IMR-90 (cell line): ENCODE results near the gene DIABLO. TPM values are rescaled to one million over a fixed set of nuclear protein-coding genes. Genes with fewer than 3 reads are reported as not detected.

Experiments used
- ATAC-seq: fragments of 200-7000 bp; cut with Tn5 transposase; 2 replicates; pipeline ENCODE4 v1.9.1; 2020; ENCODE audit warnings: low read depth, mild to moderate bottlenecking, moderate library complexity
- BruUV-seq: library from RNA; stranded (reverse); fragments of 400-500 nt; replicated peaks from 2 replicates; lab custom pipeline; 2021; lab: Mats Ljungman, UMichigan
- CTCF ChIA-PET: fragments of 300-600 bp; formaldehyde crosslinking; extraction: SDS; loops from one replicate; lab custom pipeline; 2021; ENCODE audit warnings: antibody characterized with exemption; lab: Yijun Ruan, JAX
- POLR2A ChIA-PET: fragments of 300-600 bp; sonication (Branson Sonifier 250); formaldehyde crosslinking; loops from one replicate; lab custom pipeline; 2022; ENCODE audit warnings: antibody characterized with exemption; ENCODE audit not compliant: unreplicated experiment; lab: Charles Lee
- DNase-seq: peaks from one replicate; pipeline ENCODE4 v3.0.0; 2013
- H2AFZ ChIP-seq: replicated peaks from 2 replicates; pipeline ENCODE3; 2013; ENCODE audit warnings: low read length, mild to moderate bottlenecking; ENCODE audit not compliant: poor library complexity
- H2AK5ac ChIP-seq: 2 replicates; pipeline ENCODE4 v1.6.1; 2013; ENCODE audit warnings: low read depth, low read length, inconsistent platforms
- H2AK9ac ChIP-seq: replicated peaks from 2 replicates; pipeline ENCODE3; 2013; ENCODE audit warnings: mild to moderate bottlenecking, low read depth, low read length, moderate library complexity; ENCODE audit not compliant: poor library complexity
- H2BK120ac ChIP-seq: 2 replicates; pipeline ENCODE4 v1.6.1; 2013; ENCODE audit warnings: low read depth, low read length, inconsistent platforms
- H2BK15ac ChIP-seq: 3 replicates; pipeline ENCODE4 v1.6.1; 2013; ENCODE audit warnings: low read depth, low read length, inconsistent platforms
- H2BK20ac ChIP-seq: 2 replicates; pipeline ENCODE4 v1.6.1; 2013; ENCODE audit warnings: low read depth, mild to moderate bottlenecking, inconsistent platforms, low read length, moderate library complexity
- H2BK5ac ChIP-seq: 2 replicates; pipeline ENCODE4 v1.6.1; 2013; ENCODE audit warnings: mild to moderate bottlenecking, low read depth, low read length, inconsistent platforms; ENCODE audit not compliant: poor library complexity, severe bottlenecking
- H3K14ac ChIP-seq: replicated peaks from 2 replicates; pipeline ENCODE4 v1.6.1; 2013; ENCODE audit warnings: low read depth, low read length, inconsistent platforms
- H3K18ac ChIP-seq: 2 replicates; pipeline ENCODE4 v1.6.1; 2013; ENCODE audit warnings: low read depth, low read length, control low read depth
- H3K23ac ChIP-seq: 2 replicates; pipeline ENCODE4 v1.6.1; 2013; ENCODE audit warnings: low read depth, low read length, inconsistent platforms
- H3K27ac ChIP-seq: 2 replicates; pipeline ENCODE4 v1.5.1; 2013; ENCODE audit warnings: mild to moderate bottlenecking, control low read depth, low read length; ENCODE audit not compliant: insufficient read depth
- H3K27me3 ChIP-seq: 2 replicates; pipeline ENCODE4 v1.6.1; 2013; ENCODE audit warnings: low read length; ENCODE audit not compliant: control insufficient read depth, insufficient read depth
- H3K36me3 ChIP-seq: 2 replicates; pipeline ENCODE4 v1.6.1; 2013; ENCODE audit warnings: low read length, mixed read lengths; ENCODE audit not compliant: control insufficient read depth, insufficient read depth
- H3K4ac ChIP-seq: 2 replicates; pipeline ENCODE4 v1.6.1; 2013; ENCODE audit warnings: low read depth, low read length, inconsistent platforms
- H3K4me1 ChIP-seq: 2 replicates; pipeline ENCODE4 v1.6.1; 2013; ENCODE audit warnings: low read length, mixed read lengths; ENCODE audit not compliant: control insufficient read depth, insufficient read depth
- H3K4me2 ChIP-seq: 2 replicates; pipeline ENCODE4 v1.6.1; 2013; ENCODE audit warnings: low read depth, mild to moderate bottlenecking, control low read depth, low read length, moderate library complexity
- H3K4me3 ChIP-seq: 2 replicates; pipeline ENCODE4 v1.5.1; 2013; ENCODE audit warnings: low read depth, mild to moderate bottlenecking, control low read depth, low read length, moderate library complexity; ENCODE audit not compliant: insufficient read depth
- H3K56ac ChIP-seq: 2 replicates; pipeline ENCODE4 v1.6.1; 2013; ENCODE audit warnings: low read length, inconsistent platforms; ENCODE audit not compliant: insufficient read depth; ENCODE audit errors: extremely low read depth
- H3K79me1 ChIP-seq, 2 experiments: 2 replicates each; pipeline ENCODE4 v1.6.1; 2013; ENCODE audit warnings: low read length in 2 of 2, inconsistent platforms in 1 of 2, low read depth in 1 of 2
- H3K9ac ChIP-seq: 2 replicates; pipeline ENCODE4 v1.6.1; 2013; ENCODE audit warnings: low read depth, low read length, control low read depth
- H3K9me1 ChIP-seq: 2 replicates; pipeline ENCODE4 v1.6.1; 2013; ENCODE audit warnings: low read length, inconsistent platforms; ENCODE audit not compliant: insufficient read depth
- H3K9me3 ChIP-seq: 2 replicates; pipeline ENCODE4 v1.6.1; 2013; ENCODE audit warnings: low read length; ENCODE audit not compliant: control insufficient read depth, insufficient read depth
- H4K20me1 ChIP-seq: 2 replicates; pipeline ENCODE4 v1.6.1; 2013; ENCODE audit warnings: low read length, inconsistent platforms; ENCODE audit not compliant: insufficient read depth
- H4K5ac ChIP-seq: 2 replicates; pipeline ENCODE4 v1.6.1; 2013; ENCODE audit warnings: mild to moderate bottlenecking, low read depth, low read length, control low read depth
- H4K8ac ChIP-seq, 2 experiments: 2 replicates each; pipeline ENCODE4 v1.6.1; 2013; ENCODE audit warnings: low read depth in 2 of 2, low read length in 2 of 2, control low read depth in 1 of 2, inconsistent platforms in 1 of 2
- H4K91ac ChIP-seq: 2 replicates; pipeline ENCODE4 v1.6.1; 2013; ENCODE audit warnings: low read depth, low read length, inconsistent platforms; ENCODE audit not compliant: insufficient read depth
- BHLHE40 ChIP-seq: fragments of 150-350 bp; IDR thresholded peaks from 2 replicates; pipeline ENCODE4 v1.6.1; 2016; ENCODE audit warnings: mild to moderate bottlenecking, low read depth, low read length
- CEBPB ChIP-seq: IDR thresholded peaks from 2 replicates; pipeline ENCODE4 v1.6.1; 2012; ENCODE audit warnings: low read depth, low read length, improper control_type of control experiment
- CHD1 ChIP-seq: IDR thresholded peaks from 2 replicates; pipeline ENCODE4 v1.6.1; 2012; ENCODE audit warnings: low read depth, low read length, improper control_type of control experiment
- FOS ChIP-seq: fragments of 150-350 bp; IDR thresholded peaks from 2 replicates; pipeline ENCODE4 v1.6.1; 2016; ENCODE audit warnings: low read depth, low read length
- MAFK ChIP-seq: IDR thresholded peaks from 2 replicates; pipeline ENCODE4 v1.6.1; 2012; ENCODE audit warnings: low read depth, low read length, improper control_type of control experiment
- MAZ ChIP-seq: IDR thresholded peaks from 2 replicates; pipeline ENCODE4 v1.6.1; 2012; ENCODE audit warnings: low read depth, mild to moderate bottlenecking, low read length, improper control_type of control experiment, moderate library complexity, borderline replicate concordance
- MXI1 ChIP-seq: IDR thresholded peaks from 2 replicates; pipeline ENCODE4 v1.6.1; 2012; ENCODE audit warnings: low read depth, mild to moderate bottlenecking, low read length, moderate library complexity, borderline replicate concordance
- NFE2L2 ChIP-seq: fragments of 150-350 bp; IDR thresholded peaks from 2 replicates; pipeline ENCODE4 v1.6.1; 2016; ENCODE audit warnings: low read depth, mild to moderate bottlenecking, low read length
- POLR2A ChIP-seq: IDR thresholded peaks from 2 replicates; pipeline ENCODE4 v1.6.1; 2012; ENCODE audit warnings: mild to moderate bottlenecking, low read depth, low read length
- RAD21 ChIP-seq: IDR thresholded peaks from 2 replicates; pipeline ENCODE4 v1.6.1; 2012; ENCODE audit warnings: low read length, improper control_type of control experiment
- RCOR1 ChIP-seq: IDR thresholded peaks from 2 replicates; pipeline ENCODE4 v1.6.1; 2012; ENCODE audit warnings: mild to moderate bottlenecking, low read length, improper control_type of control experiment; ENCODE audit not compliant: insufficient replicate concordance
- RFX5 ChIP-seq: IDR thresholded peaks from 2 replicates; pipeline ENCODE4 v1.8.0; 2012; ENCODE audit warnings: low read depth, mild to moderate bottlenecking, low read length, moderate library complexity
- SMC3 ChIP-seq: fragments of 150-350 bp; IDR thresholded peaks from 2 replicates; pipeline ENCODE4 v1.6.1; 2016; ENCODE audit warnings: low read depth, mild to moderate bottlenecking, antibody characterized with exemption, low read length, moderate library complexity
- WGBS, 2 experiments: methylation state at CpG; one replicate each; pipeline versions ENCODE4 v1.1.5 to v1.1.7; 2013; ENCODE audit warnings: missing lambda C conversion rate in 2 of 2; ENCODE audit not compliant: insufficient read length in 1 of 2; ENCODE audit errors: extremely low coverage in 2 of 2; 5-methylcytosine and 5-hydroxymethylcytosine counted together
- dilution Hi-C: fragments of 300-500 bp; cut with HindIII; formaldehyde crosslinking; loops from one replicate; pipeline ENCODE4 v1.14.3; 2018; ENCODE audit warnings: low sequenced_read_pairs; ENCODE audit not compliant: unreplicated experiment
- in situ Hi-C: fragments of 300-500 bp; cut with MboI; formaldehyde crosslinking; loops from 3 replicates; pipeline ENCODE4 v1.14.3; 2019; ENCODE audit warnings: low sequenced_read_pairs, inconsistent platforms, mixed read lengths
- intact Hi-C: fragments of 100-400 bp; cut with micrococcal nuclease; formaldehyde crosslinking; loops from 2 replicates; pipeline ENCODE4 v1.10.0; 2022
- polyA plus RNA-seq, 3 experiments: library from polyadenylated mRNA; depleted of rRNA; stranded (reverse); fragments of >200 nt; gene quantifications; 2 replicates each; pipeline ENCODE4 v1.2.3, GENCODE V29; 2012; ENCODE audit warnings: low replicate concordance in 1 of 3
- total RNA-seq: library from RNA; depleted of rRNA; stranded (reverse); fragments of >200 nt; gene quantifications from 2 replicates; pipeline ENCODE4 v1.2.3, GENCODE V29; 2012
- TF ChIP-seq, protein P1 (sequence below): conservative IDR thresholded peaks from 2 replicates; pipeline ENCODE4 v1.5.1; 2012; ENCODE audit warnings: mild to moderate bottlenecking, low read depth, low read length, improper control_type of control experiment
- TF ChIP-seq, protein P2 (sequence below): fragments of 150-350 bp; IDR thresholded peaks from 2 replicates; pipeline ENCODE4 v1.6.1; 2017; ENCODE audit warnings: mild to moderate bottlenecking, antibody characterized with exemption, low read length, low read depth
- TF ChIP-seq, protein P3 (sequence below): fragments of 150-350 bp; IDR thresholded peaks from 2 replicates; pipeline ENCODE4 v1.6.1; 2016; ENCODE audit warnings: low read depth, mild to moderate bottlenecking, low read length, moderate library complexity, borderline replicate concordance

The DIABLO gene
- total and polyA plus RNA-seq, 2 of the 4 experiments (the other 2 are of a cell fraction), result 69.7 to 102 TPM

DNA sequence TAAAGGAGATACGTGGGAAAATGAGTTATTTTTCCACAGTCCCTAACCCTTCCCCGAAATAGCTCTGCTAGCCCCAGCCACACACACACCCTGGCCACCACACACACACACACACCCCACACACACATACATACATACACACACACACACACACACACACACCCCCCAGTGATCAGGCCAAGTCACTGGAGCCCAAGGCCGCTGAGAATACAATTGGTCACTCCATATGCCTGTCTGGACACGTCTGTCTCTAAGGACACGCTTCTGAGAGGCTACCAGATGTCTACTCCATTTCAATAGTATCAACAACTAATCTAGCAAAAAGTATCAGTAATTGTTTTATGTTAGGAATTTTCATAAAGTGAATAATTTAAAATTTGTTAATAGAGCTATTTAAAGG is 13.0 kb upstream of the DIABLO start:
- no peak overlapping the region for H3K23ac ChIP-seq
- ChIA-PET POLR2A (interaction anchor here (0.6 kb wide), 1 partner anchor 30 kb away, joined by 10 read pairs; no protein-coding TSS in a partner anchor), CTCF (no interaction called here)
- H3K4me2 ChIP-seq, result no peak overlapping the region
- no peak overlapping the region for H2BK5ac ChIP-seq
- no peak overlapping the region for H3K56ac ChIP-seq
- no peak overlapping the region for H2BK120ac ChIP-seq
- no peaks in the 10 kb centered on the region for H4K20me1 ChIP-seq
- intact Hi-C loops (no loop called here), dilution Hi-C loops (no loop called here), in situ Hi-C loops (no loop called here)
- no peaks in the 10 kb centered on the region for H3K27me3 ChIP-seq
- H3K36me3 ChIP-seq, result peaks cover 18% of the 10 kb centered on the region
- no TSS peak for BruUV-seq
- H2BK15ac ChIP-seq, result no peak overlapping the region
- H4K91ac ChIP-seq, result no peak overlapping the region
- no peak overlapping the region for H3K4ac ChIP-seq
- H3K9me3 ChIP-seq, result no peaks in the 10 kb centered on the region
- no peak overlapping the region for H2AK9ac ChIP-seq
- no peak overlapping the region for H4K8ac ChIP-seq
- H3K4me3 ChIP-seq, result no peak overlapping the region
- no peak overlapping the region for H4K5ac ChIP-seq
- no peaks in the 10 kb centered on the region for H3K79me1 ChIP-seq
- ATAC-seq (no peak), DNase-seq (no peak)
- 80% methylated on average over 1 of the region's 5 CpGs; no CpG with 5 or more reads in 1 of the 2 experiments for WGBS, 2 experiments
- TF ChIP-seq CHD1 (no peak), MAZ (no peak), MXI1 (no peak), RAD21 (no peak), RFX5 (no peak), RCOR1 (no peak), POLR2A (no peak), CEBPB (no peak), NFE2L2 (no peak), FOS (no peak), SMC3 (no peak), BHLHE40 (no peak), MAFK (no peak)
- TF ChIP-seq, protein P1, sequence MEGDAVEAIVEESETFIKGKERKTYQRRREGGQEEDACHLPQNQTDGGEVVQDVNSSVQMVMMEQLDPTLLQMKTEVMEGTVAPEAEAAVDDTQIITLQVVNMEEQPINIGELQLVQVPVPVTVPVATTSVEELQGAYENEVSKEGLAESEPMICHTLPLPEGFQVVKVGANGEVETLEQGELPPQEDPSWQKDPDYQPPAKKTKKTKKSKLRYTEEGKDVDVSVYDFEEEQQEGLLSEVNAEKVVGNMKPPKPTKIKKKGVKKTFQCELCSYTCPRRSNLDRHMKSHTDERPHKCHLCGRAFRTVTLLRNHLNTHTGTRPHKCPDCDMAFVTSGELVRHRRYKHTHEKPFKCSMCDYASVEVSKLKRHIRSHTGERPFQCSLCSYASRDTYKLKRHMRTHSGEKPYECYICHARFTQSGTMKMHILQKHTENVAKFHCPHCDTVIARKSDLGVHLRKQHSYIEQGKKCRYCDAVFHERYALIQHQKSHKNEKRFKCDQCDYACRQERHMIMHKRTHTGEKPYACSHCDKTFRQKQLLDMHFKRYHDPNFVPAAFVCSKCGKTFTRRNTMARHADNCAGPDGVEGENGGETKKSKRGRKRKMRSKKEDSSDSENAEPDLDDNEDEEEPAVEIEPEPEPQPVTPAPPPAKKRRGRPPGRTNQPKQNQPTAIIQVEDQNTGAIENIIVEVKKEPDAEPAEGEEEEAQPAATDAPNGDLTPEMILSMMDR, result no peak
- TF ChIP-seq, protein P2, sequence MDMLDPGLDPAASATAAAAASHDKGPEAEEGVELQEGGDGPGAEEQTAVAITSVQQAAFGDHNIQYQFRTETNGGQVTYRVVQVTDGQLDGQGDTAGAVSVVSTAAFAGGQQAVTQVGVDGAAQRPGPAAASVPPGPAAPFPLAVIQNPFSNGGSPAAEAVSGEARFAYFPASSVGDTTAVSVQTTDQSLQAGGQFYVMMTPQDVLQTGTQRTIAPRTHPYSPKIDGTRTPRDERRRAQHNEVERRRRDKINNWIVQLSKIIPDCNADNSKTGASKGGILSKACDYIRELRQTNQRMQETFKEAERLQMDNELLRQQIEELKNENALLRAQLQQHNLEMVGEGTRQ, result no peak
- TF ChIP-seq, protein P3, sequence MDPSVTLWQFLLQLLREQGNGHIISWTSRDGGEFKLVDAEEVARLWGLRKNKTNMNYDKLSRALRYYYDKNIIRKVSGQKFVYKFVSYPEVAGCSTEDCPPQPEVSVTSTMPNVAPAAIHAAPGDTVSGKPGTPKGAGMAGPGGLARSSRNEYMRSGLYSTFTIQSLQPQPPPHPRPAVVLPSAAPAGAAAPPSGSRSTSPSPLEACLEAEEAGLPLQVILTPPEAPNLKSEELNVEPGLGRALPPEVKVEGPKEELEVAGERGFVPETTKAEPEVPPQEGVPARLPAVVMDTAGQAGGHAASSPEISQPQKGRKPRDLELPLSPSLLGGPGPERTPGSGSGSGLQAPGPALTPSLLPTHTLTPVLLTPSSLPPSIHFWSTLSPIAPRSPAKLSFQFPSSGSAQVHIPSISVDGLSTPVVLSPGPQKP, result no peak
- no peak overlapping the region for H3K27ac ChIP-seq
- H2BK20ac ChIP-seq, result no peak overlapping the region
- H3K18ac ChIP-seq, result no peak overlapping the region
- no peak overlapping the region for H2AK5ac ChIP-seq
- no peak overlapping the region for H2AFZ ChIP-seq
- no peak overlapping the region for H3K9ac ChIP-seq
- 0 out of 2 replicates have a peak, but pooled peaks cover 4% of the 10 kb centered on the region for H3K9me1 ChIP-seq
- H3K4me1 ChIP-seq, result no peaks in the 10 kb centered on the region
- no peak overlapping the region for H3K14ac ChIP-seq
